GM18511 (cell line): ENCODE measurements around the gene CSTB.

Source experiments
- ATAC-seq: cut with Tn5 transposase; IDR thresholded peaks from one replicate; pipeline ENCODE4 v1.9.1; 2021; ENCODE audit warnings: mild to moderate bottlenecking, moderate library complexity; ENCODE audit not compliant: unreplicated experiment

CSTB gene

GRCh38 chr21:43733529-43734071, 42.5 kb downstream of the CSTB start:
- ATAC-seq, result no peak

- ATAC-seq, result no peak
Measured at GRCh38 chr21:43733060-43733459, 43.0 kb downstream of the CSTB start.

GRCh38 chr21:43731891-43732711, 44.0 kb downstream of the CSTB start:
- no peak for ATAC-seq

GRCh38 chr21:43731476-43731875, 44.6 kb downstream of the CSTB start:
- ATAC-seq, result no peak

GRCh38 chr21:43728467-43729390, 47.4 kb downstream of the CSTB start:
- peak; percentile 78 for ATAC-seq

GRCh38 chr21:43728154-43728466, 48.0 kb downstream of the CSTB start:
- ATAC-seq, result peak; percentile 30

- ATAC-seq, result no peak
Measured at GRCh38 chr21:43727519-43728153, 48.5 kb downstream of the CSTB start.

GRCh38 chr21:43726686-43727518, 49.2 kb downstream of the CSTB start:
- ATAC-seq, result no peak
